ENCODE results near the gene MPO. TPM values are rescaled to one million over a fixed set of nuclear protein-coding genes. Genes with fewer than 3 reads are reported as not detected.

MPO gene, protein sequence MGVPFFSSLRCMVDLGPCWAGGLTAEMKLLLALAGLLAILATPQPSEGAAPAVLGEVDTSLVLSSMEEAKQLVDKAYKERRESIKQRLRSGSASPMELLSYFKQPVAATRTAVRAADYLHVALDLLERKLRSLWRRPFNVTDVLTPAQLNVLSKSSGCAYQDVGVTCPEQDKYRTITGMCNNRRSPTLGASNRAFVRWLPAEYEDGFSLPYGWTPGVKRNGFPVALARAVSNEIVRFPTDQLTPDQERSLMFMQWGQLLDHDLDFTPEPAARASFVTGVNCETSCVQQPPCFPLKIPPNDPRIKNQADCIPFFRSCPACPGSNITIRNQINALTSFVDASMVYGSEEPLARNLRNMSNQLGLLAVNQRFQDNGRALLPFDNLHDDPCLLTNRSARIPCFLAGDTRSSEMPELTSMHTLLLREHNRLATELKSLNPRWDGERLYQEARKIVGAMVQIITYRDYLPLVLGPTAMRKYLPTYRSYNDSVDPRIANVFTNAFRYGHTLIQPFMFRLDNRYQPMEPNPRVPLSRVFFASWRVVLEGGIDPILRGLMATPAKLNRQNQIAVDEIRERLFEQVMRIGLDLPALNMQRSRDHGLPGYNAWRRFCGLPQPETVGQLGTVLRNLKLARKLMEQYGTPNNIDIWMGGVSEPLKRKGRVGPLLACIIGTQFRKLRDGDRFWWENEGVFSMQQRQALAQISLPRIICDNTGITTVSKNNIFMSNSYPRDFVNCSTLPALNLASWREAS
- 125 TPM for polyA plus RNA-seq (2013)

DNA sequence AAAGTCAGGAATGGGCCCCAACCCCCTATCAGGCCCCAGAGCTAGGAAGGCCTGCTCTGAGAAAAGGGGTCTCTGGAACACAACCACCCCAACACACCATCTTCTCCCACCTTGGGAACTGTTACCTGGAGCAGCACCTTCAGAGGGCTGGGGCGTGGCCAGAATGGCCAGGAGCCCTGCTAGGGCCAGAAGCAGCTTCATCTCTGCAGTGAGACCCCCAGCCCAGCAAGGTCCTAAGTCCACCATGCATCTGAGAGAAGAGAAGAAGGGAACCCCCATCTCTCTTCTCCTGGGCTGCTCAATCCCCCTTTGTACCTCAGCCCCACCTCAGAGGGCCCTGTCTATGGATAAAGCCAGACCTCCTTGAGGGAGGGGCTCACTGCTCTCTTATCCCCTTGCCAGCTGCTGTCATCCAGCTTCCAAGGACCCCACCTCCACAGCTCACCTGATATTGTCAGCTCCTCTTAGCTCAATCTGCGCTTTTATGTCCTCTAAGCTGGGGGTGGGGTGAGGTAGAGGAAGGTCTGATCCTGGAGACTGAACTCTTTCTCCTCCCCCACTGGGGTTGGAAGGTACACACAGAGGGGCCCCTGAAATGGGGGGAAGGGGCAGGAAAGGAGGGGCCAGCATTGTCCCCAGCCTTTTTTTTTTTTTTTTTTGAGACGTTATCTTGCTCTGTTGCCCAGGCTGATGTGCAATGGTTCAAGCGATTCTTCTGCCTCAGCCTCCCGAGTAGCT is at the start of gene MPO:
MPO (minus strand) TSS at position 456 of the 738 bp plus-strand sequence; CDS start at position 279, 177 bp downstream.
- CTCF ChIA-PET: interaction anchor here (0.9 to 3.0 kb wide), 11 partner anchors 9 to 66 kb away, joined by 3 to 16 read pairs (median 4); no protein-coding TSS in a partner anchor
- POLR2A ChIA-PET: interaction anchor here (1.1 kb wide), 1 partner anchor 47 kb away, joined by 4 read pairs; the partner anchor contains the start of gene TSPOAP1
- H3K27ac ChIP-seq (ENCODE audit: insufficient read depth in 1 of 2, low read depth in 1 of 2, low read length in 2 of 2, poor library complexity in 1 of 2, severe bottlenecking in 2 of 2): peak within 1 kb of the TSS in 1 of 2 experiments; percentile 69

DNA sequence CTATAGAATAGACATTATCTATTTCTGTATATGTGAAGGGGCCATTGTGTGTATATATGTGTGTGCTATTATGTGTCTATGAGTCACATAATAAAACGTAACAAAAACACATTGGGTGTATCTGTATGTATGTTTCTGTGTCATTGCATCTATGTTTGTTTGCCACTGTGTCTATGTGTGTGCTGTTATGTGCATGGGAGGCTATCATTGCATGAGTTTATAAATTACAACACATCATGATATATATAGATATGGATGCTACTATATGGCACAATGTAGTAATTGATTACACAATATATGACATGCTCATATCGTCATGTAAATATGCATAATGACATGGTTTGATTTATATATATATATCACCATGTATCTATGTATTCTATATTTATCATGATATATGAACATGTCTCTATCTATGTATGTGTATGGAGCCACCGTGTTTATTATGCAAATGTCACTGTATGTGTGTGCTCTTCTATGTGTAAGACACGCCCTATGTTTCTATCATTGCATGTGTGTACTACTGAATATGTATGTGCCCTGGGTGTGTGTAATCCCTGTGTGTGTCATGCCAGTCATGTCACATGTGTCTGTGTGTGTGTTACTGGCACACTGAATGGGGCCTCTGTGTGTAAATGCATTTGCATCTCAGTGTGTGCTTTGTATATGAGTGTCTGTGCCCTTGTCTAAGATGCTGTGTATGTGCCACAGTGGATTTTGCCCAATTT is 49.2 kb upstream of the MPO start:
- POLR2A ChIA-PET: interaction anchor here (0.6 to 6.0 kb wide), 6 partner anchors 8 to 52 kb away, joined by 3 to 85 read pairs (median 14); partner anchors contain the start of gene SUPT4H1
- H3K4me3 ChIP-seq (ENCODE audit: control insufficient read depth in 1 of 7, extremely low read depth in 1 of 7, insufficient read depth in 4 of 7, low read depth in 2 of 7, low read length in 6 of 7): peak overlapping the region; percentile 78 to 100 (median 99)
- peaks cover 0 to 3% (median 0%) of the 10 kb centered on the region in 5 experiments for H3K9me3 ChIP-seq (ENCODE audit: control extremely low read depth in 1 of 5, control insufficient read depth in 4 of 5, insufficient read depth in 2 of 5, low read depth in 1 of 5, low read length in 4 of 5)
- peaks cover 0 to 25% (median 18%) of the 10 kb centered on the region in 4 experiments for H3K36me3 ChIP-seq (ENCODE audit: control insufficient read depth in 4 of 4, insufficient read depth in 4 of 4, low read length in 3 of 4)
- 20% methylated on average over 1 of the region's 4 CpGs for WGBS (ENCODE audit: insufficient coverage)
- peak overlapping the region; percentile 92 to 99 for H3K27ac ChIP-seq (ENCODE audit: insufficient read depth in 1 of 2, low read depth in 1 of 2, low read length in 2 of 2, poor library complexity in 1 of 2, severe bottlenecking in 2 of 2)
- H3K27me3 ChIP-seq (replicated peaks in 2 of 5; ENCODE audit: control insufficient read depth in 4 of 5, insufficient read depth in 5 of 5, low read length in 4 of 5): peaks cover 0 to 3% (median 0%) of the 10 kb centered on the region in 5 experiments
- H3K4me1 ChIP-seq (ENCODE audit: control extremely low read depth in 1 of 4, control insufficient read depth in 4 of 4, insufficient read depth in 4 of 4, low read length in 3 of 4): peaks cover 23 to 80% (median 73%) of the 10 kb centered on the region in 4 experiments
- CTCF ChIA-PET: interaction anchor here (1.2 to 7.3 kb wide), 5 partner anchors 13 to 48 kb away, joined by 3 to 76 read pairs (median 5); partner anchors contain the start of gene SUPT4H1
- peak in 2 of 3 donors; percentile 51 to 65 for DNase-seq

More for the DNA sequence above, at the start of gene MPO:
- H3K9me3 ChIP-seq (ENCODE audit: control extremely low read depth in 1 of 5, control insufficient read depth in 4 of 5, insufficient read depth in 2 of 5, low read depth in 1 of 5, low read length in 4 of 5): no peaks in the 10 kb centered on the region
- H3K36me3 ChIP-seq (ENCODE audit: control insufficient read depth in 4 of 4, insufficient read depth in 4 of 4, low read length in 3 of 4): peaks cover 0 to 30% (median 0%) of the 10 kb centered on the region in 4 experiments
- no peak for DNase-seq
- 100% methylated on average over 2 of the region's 5 CpGs for WGBS (ENCODE audit: insufficient coverage)
- H3K27me3 ChIP-seq (replicated peaks in 2 of 5; ENCODE audit: control insufficient read depth in 4 of 5, insufficient read depth in 5 of 5, low read length in 4 of 5): no peaks in the 10 kb centered on the region
- peak within 1 kb of the TSS in 2 of 7 experiments; percentile 26 to 64 for H3K4me3 ChIP-seq (ENCODE audit: control insufficient read depth in 1 of 7, extremely low read depth in 1 of 7, insufficient read depth in 4 of 7, low read depth in 2 of 7, low read length in 6 of 7)
- peaks cover 6 to 78% (median 64%) of the 10 kb centered on the region in 4 experiments for H3K4me1 ChIP-seq (ENCODE audit: control extremely low read depth in 1 of 4, control insufficient read depth in 4 of 4, insufficient read depth in 4 of 4, low read length in 3 of 4)

DNA sequence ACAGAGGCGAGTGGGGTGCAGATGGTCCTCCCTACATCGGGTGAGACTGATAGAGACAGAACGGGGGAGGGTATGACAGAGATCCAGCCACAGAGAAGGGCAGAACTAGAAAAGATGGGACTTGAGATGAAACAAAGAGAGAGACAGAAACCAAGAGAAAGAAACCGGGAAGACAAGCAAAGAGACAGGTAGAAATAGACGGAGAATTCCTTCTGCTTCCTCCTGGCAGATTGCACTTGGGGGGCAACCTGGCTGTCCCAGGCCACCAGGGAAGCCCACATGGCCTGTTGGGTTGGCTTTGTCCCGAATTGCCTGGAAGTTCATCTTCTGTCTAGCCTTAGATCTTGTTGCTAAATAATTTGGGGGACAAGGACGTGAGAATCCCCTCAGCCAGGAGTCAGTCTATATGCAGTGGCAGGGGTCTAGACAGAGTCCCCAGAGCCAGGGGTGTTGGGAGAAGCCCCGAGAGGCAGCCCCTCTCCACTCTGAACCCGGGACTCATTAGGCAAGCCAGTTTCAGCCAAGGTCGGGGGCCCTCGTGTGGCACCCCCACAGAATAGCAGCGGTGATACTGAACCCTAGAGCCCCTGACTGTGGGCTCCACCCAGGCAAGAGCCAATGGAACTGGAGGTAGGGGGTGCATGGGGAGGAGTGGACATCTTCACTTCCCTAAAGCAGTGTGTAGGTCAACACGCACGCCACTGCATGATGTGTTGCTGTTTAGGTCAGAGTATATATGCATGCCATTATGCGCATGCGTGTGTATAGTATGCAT is 48.5 kb upstream of the MPO start:
- Histone ChIP-seq H3K4me1 (ENCODE audit: control extremely low read depth in 1 of 4, control insufficient read depth in 4 of 4, insufficient read depth in 4 of 4, low read length in 3 of 4) (peaks cover 16 to 80% (median 73%) of the 10 kb centered on the region in 4 experiments), H3K27me3 (replicated peaks in 2 of 5; ENCODE audit: control insufficient read depth in 4 of 5, insufficient read depth in 5 of 5, low read length in 4 of 5) (peaks cover 0 to 6% (median 0%) of the 10 kb centered on the region in 5 experiments), H3K27ac (ENCODE audit: insufficient read depth in 1 of 2, low read depth in 1 of 2, low read length in 2 of 2, poor library complexity in 1 of 2, severe bottlenecking in 2 of 2) (peak overlapping the region; percentile 56 to 99), H3K36me3 (ENCODE audit: control insufficient read depth in 4 of 4, insufficient read depth in 4 of 4, low read length in 3 of 4) (peaks cover 0 to 25% (median 18%) of the 10 kb centered on the region in 4 experiments), H3K9me3 (ENCODE audit: control extremely low read depth in 1 of 5, control insufficient read depth in 4 of 5, insufficient read depth in 2 of 5, low read depth in 1 of 5, low read length in 4 of 5) (peaks cover 0 to 3% (median 0%) of the 10 kb centered on the region in 5 experiments), H3K4me3 (ENCODE audit: control insufficient read depth in 1 of 7, extremely low read depth in 1 of 7, insufficient read depth in 4 of 7, low read depth in 2 of 7, low read length in 6 of 7) (peak overlapping the region in 6 of 7 experiments; percentile 78 to 100 (median 99))
- WGBS (ENCODE audit: insufficient coverage): 0% methylated on average over 12 of the region's 16 CpGs
- ChIA-PET POLR2A (interaction anchor here (0.6 to 6.0 kb wide), 8 partner anchors 9 to 204 kb away, joined by 3 to 85 read pairs (median 9); partner anchors contain the start of gene SUPT4H1), CTCF (interaction anchor here (1.5 to 4.0 kb wide), 4 partner anchors 8 to 22 kb away, joined by 4 to 43 read pairs (median 16); no protein-coding TSS in a partner anchor)
- peak; percentile 85 to 92 (median 92) for DNase-seq

DNA sequence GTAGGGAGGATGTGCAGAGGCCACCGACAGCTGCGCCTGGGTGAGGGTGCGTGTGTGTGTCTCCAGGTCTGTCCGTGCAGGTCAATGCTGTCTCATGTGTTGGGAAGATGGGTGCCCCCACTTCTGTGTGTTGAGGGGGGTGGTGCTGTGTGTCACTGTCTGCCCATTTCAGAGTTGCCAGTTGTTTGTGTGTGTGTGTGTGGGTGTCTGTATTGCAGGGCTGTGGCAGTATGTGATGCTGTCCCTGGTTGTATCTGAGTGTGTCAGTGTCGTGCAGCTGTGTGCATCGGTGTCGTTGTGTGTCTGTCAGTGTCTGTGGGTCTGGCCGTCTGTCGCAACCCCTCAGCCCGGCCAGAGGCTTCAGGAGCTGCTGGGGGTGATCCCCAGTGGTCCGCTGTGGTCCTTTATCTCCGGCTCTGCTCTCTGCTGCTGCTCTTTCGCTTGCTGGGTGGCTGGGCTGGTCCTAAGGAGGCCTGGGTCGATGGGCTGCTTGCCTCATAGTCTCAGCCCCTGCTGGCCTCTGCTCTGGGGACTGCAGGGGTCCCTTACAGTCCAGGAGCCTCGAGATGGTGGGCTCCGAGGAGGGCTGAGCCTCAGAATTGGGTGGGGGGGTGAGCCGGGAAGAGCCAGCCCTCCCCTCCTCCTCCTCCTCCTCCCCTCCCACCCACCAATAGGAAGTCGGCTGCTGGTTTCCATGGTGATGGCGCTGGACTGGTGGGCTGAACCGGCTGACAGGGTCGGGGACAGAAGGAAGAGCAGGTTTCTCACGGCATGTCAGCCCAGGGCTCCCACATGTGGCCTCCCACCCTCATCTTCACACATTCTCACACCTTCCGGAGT is 47.7 kb upstream of the MPO start, which contains the start of gene TSPOAP1:
TSPOAP1 (minus strand) TSS at position 601 of the 840 bp plus-strand sequence. CDS start 875 bp downstream, outside the sequence.
- 2% methylated on average over 19 of the region's 23 CpGs for WGBS (ENCODE audit: insufficient coverage)
- Histone ChIP-seq H3K9me3 (ENCODE audit: control extremely low read depth in 1 of 5, control insufficient read depth in 4 of 5, insufficient read depth in 2 of 5, low read depth in 1 of 5, low read length in 4 of 5) (peaks cover 0 to 3% (median 0%) of the 10 kb centered on the region in 5 experiments), H3K36me3 (ENCODE audit: control insufficient read depth in 4 of 4, insufficient read depth in 4 of 4, low read length in 3 of 4) (peaks cover 0 to 25% (median 18%) of the 10 kb centered on the region in 4 experiments), H3K27me3 (replicated peaks in 2 of 5; ENCODE audit: control insufficient read depth in 4 of 5, insufficient read depth in 5 of 5, low read length in 4 of 5) (peaks cover 0 to 10% (median 2%) of the 10 kb centered on the region in 5 experiments), H3K4me3 (ENCODE audit: control insufficient read depth in 1 of 7, extremely low read depth in 1 of 7, insufficient read depth in 4 of 7, low read depth in 2 of 7, low read length in 6 of 7) (peak within 1 kb of the TSS in 6 of 7 experiments; percentile 78 to 100 (median 99)), H3K4me1 (ENCODE audit: control extremely low read depth in 1 of 4, control insufficient read depth in 4 of 4, insufficient read depth in 4 of 4, low read length in 3 of 4) (peaks cover 13 to 80% (median 72%) of the 10 kb centered on the region in 4 experiments), H3K27ac (ENCODE audit: insufficient read depth in 1 of 2, low read depth in 1 of 2, low read length in 2 of 2, poor library complexity in 1 of 2, severe bottlenecking in 2 of 2) (peak within 1 kb of the TSS; percentile 56 to 99)
- ChIA-PET POLR2A (interaction anchor here (0.6 to 6.0 kb wide), 10 partner anchors 9 to 203 kb away, joined by 3 to 59 read pairs (median 4); partner anchors contain the start of gene SUPT4H1), CTCF (interaction anchor here (0.8 to 4.0 kb wide), 15 partner anchors 9 to 89 kb away, joined by 3 to 43 read pairs (median 4); partner anchors contain the start of gene SUPT4H1)
- DNase-seq: peak; percentile 78 to 92 (median 89)

Measured in common myeloid progenitor, CD34-positive (primary cell).